ENCODE measurements around the gene HLA-B.

Gene HLA-B

GRCh38 chr6:31352683-31353383 is 4.1 kb downstream of the HLA-B start:
- no peak for DNase-seq (ENCODE audit: low read depth)

DNA sequence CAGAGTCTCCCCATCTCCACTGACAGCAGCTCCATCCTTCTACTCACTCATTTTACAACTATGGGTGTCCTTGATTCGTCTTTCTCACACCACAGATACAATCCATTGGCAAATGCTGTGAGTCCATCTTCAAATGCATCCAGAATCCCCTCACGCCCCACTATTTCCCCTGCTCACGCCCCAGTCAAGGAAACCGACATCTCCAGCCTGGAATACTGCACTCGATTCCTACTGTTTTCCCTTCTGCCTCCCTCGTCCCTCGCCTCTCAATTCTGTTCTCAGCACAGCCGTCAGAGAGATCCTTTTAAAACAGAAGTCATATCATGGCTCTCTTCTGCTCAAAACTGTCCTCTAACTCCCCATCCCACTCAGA is 4.7 kb downstream of the HLA-B start:
- DNase-seq (ENCODE audit: low read depth): no peak

DNA sequence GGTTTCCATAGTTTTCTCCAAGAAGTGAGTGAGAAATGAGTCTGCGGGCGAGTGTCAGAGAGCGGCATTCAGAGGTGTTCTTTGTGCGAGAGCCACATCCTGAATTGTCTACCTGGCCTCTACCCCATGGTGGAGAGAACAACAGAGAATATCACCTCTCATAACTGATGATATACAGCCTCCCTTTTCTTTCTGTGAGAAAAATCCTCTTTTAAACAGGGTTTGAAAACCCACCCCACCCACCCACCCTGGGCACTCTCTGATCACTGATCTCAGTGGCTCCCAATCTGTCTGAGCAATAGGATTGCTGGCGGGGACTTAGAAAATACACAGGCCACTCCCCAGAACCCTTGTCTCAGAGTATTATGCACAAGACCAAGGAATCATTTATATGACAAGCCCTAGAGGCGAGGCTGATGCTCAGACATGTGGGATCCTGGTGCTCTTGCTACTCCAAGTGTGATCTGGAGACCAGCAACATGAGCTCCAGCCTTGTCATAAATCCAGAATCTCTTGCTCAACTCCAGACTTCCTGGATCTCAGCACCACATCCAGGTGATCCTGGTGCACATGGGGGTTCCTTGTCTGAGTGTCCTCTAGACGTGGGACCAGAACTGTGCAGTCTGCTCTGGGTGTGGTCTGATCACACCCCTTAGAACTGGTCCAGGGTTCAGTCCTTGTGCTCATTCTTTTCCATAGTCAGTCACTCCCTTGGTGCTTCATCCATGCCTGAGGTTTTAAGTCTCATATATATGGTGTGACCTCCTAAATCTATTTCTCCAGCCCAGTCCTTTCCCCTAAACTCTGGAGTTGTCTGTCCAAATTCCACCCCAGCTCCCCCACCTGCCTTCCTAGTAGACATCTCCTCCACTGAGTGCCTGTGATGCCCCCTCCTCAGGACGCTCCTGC is 5.3 kb downstream of the HLA-B start:
- no peak for DNase-seq (ENCODE audit: low read depth)

DNA sequence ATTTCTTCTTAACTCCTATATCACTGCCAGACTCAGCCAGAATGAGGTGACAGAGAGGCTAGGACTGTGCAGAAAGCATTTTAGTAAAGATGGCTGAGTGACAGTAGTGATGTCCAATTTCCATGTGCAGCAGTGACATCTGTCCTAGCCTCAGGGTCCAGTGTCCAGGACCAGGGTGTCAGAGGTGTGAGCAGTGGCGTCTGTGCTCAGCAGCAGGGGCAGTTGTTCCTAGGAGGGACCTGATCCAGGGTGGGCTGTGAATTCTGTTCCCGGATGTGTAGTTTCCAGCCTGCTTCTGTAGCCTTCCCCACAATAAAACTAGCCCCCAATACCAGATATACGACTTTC is 6.0 kb downstream of the HLA-B start:
- no peak for DNase-seq (ENCODE audit: low read depth)

- DNase-seq (ENCODE audit: low read depth): no peak
Measured at GRCh38 chr6:31350196-31351032, 6.6 kb downstream of the HLA-B start.

- DNase-seq (ENCODE audit: low read depth): no peak
Measured at GRCh38 chr6:31349301-31349700, 7.7 kb downstream of the HLA-B start.

DNA sequence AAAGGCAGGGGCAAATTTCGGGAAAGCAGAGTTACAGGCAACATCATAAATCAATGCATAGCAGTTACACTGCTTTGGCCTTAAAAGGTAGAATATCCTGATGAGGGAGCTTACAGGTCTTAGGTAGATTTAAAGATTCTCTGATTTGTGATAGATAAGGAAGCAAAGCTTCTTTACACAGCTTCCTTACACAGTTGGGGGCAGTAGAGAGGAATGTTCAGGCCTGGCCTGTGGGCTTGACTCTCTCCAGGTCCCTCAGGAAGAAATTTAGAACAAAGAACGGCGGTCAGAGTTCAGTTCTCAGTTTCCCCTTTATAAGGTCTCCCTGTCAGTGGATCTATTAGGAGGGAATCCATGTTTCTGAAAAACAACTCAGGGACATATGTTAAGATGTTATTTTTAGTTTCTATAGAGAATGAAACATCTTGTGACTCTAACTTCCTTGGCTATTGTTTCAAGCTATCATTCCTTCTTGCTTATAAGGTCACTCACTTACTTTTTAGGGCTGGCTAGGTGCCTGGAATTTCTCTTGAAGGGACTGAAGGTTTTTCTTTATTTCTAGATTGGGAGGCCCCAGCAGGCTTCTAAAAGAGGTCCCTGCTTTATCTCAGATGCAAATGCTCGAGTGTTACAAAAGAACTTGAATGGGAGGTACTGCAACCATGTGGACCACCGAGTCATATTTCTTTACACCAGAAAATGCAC is 11.8 kb downstream of the HLA-B start:
- DNase-seq (ENCODE audit: low read depth): no peak

DNA sequence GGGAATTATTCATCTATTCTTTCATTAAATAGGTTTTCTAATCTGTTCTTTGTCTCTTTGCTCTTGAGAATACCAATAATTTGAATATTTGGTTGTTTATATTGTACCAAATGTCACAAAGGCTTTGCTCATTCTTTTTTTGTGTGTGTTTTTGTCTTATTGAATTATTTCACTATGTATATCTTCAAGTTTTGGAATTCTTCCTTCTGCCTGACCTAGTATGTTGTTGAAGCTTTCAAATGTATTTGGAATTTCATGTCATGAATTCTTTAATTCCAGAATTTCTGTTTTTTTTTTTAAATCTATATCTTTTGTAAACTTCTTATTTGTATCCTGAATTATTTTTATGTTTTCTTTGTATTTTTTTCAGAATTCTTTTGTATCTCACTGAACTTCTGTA is 16.8 kb downstream of the HLA-B start:
- no peak for DNase-seq (ENCODE audit: low read depth)

DNA sequence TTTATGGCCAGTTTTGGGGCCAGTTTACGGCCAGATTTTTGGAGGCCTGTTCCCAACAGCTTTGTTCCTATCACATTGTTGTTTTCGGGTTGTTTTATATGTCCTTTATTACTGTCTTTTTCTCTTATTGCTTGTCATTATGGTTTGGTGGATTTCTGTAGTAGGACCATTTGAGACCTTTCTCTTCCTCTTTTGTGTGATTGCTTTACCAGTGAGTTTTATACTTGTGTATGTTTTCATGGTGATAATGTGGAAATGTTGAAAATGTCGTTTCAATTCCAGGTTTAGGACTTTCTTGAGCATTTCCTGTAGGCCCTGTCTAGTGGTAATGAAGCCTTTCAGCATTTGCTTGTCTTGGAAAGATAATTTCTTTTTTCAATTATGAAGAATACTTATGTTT is 17.8 kb downstream of the HLA-B start:
- DNase-seq (ENCODE audit: low read depth): no peak

GRCh38 chr6:31336896-31337496 is 20.0 kb downstream of the HLA-B start:
- DNase-seq (ENCODE audit: low read depth): no peak

GRCh38 chr6:31332637-31333602 is 24.1 kb downstream of the HLA-B start:
- no peak for DNase-seq (ENCODE audit: low read depth)

DNA sequence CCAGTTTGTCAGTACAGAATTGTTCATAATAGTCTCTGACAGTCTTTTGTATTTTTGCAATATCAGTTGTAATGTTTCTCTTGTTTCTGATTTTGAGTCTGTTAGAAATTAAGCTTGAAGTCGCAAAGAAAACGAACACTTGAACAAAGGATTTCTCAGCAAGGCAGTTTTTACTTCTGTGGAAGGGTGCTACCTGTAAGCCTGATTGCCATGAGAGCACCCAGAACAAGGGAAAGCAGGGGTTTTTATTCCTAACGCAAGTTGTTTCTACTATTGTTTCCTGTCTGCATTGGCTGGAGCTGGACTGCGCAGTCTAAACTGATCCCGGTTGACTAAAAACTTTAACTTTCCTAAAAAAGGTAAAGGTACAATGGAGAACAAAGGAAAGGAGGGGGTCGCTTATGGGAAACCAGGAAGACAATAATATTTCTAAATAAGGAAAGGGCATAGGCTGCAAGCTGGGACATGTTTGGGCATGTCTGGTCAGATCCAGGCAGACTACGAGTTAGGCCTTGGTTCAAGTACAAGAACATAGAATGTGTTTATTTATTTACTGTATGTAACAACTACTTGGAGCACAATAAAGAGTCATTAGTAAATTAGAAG is 28.5 kb downstream of the HLA-B start:
- no peak for DNase-seq (ENCODE audit: low read depth)

- no peak for DNase-seq (ENCODE audit: low read depth)
Measured at GRCh38 chr6:31321820-31322219, 35.2 kb downstream of the HLA-B start.

- DNase-seq (ENCODE audit: low read depth): no peak
Measured at GRCh38 chr6:31321005-31321707, 35.8 kb downstream of the HLA-B start.

DNA sequence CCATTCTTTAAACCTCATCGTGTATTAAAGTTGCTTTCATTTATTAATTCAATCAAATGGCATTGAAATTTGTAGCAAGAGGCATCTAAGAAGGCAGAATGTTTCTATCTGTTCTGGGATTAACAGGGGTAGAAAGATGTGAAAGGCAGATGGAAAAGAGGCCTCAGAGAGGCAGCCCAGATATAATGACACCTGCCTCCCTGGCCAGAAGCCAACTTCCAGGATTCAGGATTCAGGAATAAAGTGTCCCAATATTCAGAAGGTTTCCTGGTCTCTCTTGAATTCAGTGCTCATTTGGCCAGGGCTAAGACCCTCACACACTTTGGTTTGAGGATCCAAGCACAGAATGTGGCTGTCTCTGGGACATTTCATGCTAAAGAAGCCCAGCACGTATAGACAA is 39.9 kb downstream of the HLA-B start:
- DNase-seq (ENCODE audit: low read depth): no peak

- no peak for DNase-seq (ENCODE audit: low read depth)
Measured at GRCh38 chr6:31309641-31310040, 47.3 kb downstream of the HLA-B start.

DNA sequence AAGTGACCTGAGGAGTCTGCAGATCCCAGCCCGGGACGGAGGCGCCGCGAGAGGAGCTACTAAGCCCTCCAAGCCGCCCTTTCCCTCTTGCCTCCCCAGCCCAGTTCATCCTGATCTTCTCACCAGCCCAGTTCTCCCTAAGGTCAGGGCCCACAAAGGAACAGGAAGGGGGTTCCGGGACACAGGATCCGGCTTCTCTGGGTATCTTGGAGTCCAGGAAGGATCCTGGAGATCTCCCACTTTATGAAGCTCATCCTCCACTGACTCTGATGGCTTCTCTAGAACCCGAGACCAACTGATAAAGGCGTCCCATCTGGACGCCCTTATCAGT is 48.2 kb downstream of the HLA-B start:
- DNase-seq (ENCODE audit: low read depth): no peak

DNA sequence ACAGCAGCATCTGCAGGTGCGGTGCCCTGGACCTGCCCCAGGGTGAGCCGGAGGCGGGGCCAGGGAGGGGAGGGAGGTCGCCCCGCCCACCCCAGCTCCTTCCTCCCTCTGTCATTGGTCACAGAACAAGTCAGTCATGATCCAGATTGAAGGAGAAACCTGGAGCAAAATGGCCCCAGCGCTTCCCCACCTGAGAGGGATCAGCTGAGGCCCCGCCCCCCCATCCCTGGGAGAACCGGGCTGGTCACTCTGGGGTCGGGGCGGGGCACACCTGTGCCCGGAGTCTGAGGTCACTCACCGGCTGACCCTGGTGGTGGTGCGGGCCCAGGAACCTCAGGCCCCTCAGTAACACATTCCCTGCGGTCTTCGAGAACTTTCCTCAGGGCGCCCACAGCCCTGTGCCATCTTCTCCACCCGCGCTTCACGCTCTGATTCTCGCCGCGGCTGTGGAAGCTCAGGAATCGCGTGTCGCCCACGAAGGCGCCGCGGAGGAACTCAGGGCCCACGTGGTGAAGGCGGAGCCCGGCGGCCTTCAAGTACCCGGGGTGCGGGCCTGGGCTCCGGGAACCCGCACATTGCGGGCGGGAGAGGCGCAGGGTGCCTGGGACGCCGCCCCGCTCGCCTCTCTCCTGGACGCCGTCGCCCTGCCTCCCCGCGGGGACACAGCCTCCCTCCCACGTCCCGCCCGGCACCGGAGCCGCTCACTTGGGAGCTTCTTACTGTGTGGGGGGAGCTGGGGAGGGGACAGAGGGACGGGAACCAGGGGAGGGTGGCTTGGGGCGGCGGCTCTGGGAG is 48.7 kb downstream of the HLA-B start:
- DNase-seq (ENCODE audit: low read depth): peak; percentile 68

DNA sequence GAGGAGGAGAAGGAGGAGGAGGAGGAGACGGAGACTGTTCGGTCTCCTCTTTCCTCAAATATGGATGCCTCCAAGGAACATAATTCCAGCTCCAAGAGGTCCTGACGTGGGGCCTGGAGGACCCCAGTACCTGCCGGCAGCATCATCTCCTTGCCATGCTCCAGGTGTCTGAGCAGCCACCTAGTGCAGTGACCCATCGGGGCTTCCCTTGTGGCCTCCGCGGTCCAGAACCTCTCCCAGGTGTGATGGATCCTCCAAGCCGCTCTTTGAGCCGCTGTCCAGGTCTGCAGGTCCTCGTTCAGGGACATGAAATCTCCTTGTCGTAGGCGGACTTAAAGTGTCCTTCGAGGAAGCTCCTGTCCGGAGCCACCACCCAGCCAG is 49.3 kb downstream of the HLA-B start:
- DNase-seq (ENCODE audit: low read depth): no peak
